ENCODE results near the gene LIPC.
"Not testable (repeated sequence)": the region's sequence is repeated elsewhere in the genome, so short reads cannot be mapped to it uniquely, and the experiment has no call there.

The LIPC gene

GRCh38 chr15:58595516-58596263, 163.9 kb downstream of the LIPC start:
- DNase-seq = no peak

- no peak for DNase-seq
Measured at GRCh38 chr15:58597943-58598828, 166.4 kb downstream of the LIPC start.

DNA sequence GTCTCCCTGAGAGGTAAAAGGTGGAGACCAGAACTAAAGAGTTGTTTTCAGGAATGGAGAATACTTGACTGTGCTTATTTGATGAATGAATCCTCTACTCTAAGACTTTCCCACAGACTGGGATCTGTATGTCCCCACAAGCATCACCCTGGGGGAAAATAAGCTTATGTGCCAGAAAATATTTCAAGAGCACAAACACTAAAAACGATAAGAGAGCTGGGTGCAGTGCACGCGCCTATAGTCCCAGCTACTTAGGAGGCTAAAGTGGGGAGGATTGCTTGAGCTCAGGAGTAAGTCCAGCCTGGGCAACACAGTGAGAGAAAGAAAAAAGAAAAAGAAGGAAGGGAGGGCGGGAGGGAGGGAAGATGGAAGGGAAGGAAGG, 167.0 kb downstream of the LIPC start:
- no peak for DNase-seq

GRCh38 chr15:58602823-58603222, 171.0 kb downstream of the LIPC start:
- no peak for DNase-seq

DNA sequence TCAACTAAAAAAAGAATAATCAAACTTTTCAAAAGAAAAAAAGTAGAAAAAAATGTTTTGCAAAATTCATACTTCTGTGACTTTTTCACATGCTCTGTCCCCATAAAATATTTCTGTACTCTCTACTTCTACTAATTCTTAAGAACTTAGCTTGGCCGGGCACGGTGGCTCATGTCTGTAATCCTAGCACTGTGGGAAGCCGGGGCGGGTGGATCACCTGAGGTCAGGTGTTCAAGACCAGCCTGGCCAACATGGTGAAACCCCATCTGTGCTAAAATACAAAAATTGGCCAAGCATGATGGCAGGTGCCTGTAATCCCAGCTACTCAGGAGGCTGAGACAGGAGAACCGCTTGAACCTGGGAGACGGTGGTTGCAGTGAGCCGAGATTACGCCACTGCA, 172.1 kb downstream of the LIPC start:
- DNase-seq = not testable (repeated sequence)

DNA sequence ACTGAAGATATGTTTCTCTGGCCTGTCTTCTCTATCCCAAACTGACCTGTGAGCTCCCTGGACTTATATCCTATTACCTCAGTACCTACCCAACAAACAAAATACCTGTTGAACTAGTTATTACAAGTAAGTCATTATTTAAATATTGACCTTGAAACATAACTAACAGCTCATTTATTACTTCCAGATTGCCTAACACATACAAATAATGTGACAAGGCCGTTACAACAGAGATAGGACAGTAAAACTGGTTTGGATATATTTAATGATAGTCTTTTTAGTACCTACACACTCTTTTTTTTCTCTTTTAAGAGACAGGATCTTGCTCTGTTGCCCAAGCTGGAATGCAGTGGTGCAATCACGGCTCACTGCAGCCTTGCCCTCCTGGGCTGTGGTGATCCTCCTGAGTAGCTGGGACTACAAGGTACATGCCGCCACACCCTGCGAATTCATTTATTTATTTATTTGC, 172.7 kb downstream of the LIPC start:
- DNase-seq = no peak

GRCh38 chr15:58605931-58606530, 174.2 kb downstream of the LIPC start:
- DNase-seq = no peak

DNA sequence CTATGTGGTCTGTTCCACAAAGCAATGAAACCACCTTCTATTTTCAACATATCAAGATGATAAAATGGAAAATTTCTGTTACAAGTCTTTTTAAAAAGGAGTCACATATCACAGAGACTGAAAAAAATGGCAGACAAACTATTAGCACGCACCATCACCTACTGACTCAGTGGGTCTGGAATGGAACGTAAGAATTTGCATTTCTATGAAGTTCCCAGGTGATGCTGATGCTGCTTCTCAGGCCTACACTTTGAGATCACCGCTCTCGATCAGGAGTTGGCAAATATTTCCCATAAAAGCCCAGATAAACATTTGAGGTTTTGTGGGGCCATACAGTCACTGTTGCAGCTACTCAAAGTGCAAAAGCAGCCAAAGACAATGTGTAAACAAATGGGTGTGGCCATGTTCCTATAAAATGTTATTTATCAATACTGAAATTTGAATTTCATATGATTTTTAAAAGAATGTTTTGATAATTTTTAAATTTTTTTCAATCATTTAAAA, 174.8 kb downstream of the LIPC start:
- DNase-seq = no peak

- no peak for DNase-seq
Measured at GRCh38 chr15:58608129-58608590, 176.4 kb downstream of the LIPC start.

DNA sequence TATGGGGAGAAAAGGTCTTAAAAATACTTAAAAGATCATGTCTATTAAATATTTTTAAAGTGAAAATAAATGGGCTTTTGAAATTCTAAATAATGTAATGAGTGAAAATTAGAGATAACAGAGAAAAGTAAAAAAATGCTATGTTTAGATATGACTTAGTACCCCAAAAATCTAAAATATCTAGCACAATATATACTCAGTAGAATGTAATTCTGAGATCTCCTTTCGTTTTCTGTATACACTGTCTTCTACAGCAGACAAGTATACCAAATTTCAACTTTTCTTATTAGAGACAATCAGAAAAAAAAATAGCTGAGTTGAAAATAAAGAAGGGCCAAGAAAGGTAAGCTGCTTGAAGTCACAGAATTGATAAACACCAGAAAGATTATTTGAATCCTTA, 176.9 kb downstream of the LIPC start:
- no peak for DNase-seq

- DNase-seq = no peak
Measured at GRCh38 chr15:58611731-58612676, 180.2 kb downstream of the LIPC start.

DNA sequence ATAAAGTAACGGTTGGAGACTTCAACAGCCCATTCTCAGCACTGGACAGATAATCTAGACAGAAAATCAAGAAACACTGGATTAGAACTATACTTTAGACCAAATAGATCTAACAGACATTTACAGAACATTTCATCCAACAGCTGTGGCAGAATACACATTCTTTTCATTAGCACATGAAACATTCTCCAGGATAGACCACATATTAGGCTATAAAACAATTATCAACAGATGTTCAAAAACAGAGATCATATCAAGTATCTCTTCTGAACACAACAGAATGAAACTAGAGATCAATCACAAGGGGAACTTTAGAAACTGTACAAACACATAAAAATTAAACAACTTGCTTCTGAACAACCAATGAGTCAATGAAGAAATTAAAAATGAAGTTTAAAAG, 184.4 kb downstream of the LIPC start:
- no peak for DNase-seq

Data from COR-L47 (cell line).